GM12878 (cell line): ENCODE results near the gene TEX54. TPM values are rescaled to one million over a fixed set of nuclear protein-coding genes. Genes with fewer than 3 reads are reported as not detected.

Experiments
- ASH2L ChIP-seq: fragments of 300-600, 200-600 bp; sonication (generic); IDR thresholded peaks from 2 replicates; pipeline ENCODE4 v1.6.1; 2017; ENCODE audit warnings: low read depth, mild to moderate bottlenecking, borderline replicate concordance
- ATF3 ChIP-seq: IDR thresholded peaks from 2 replicates; pipeline ENCODE4 v1.6.1; 2011; ENCODE audit warnings: low read depth, mild to moderate bottlenecking, low read length, moderate library complexity, borderline replicate concordance; ENCODE audit errors: extremely low read depth
- CREB1 ChIP-seq: IDR thresholded peaks from 2 replicates; pipeline ENCODE4 v1.6.1; 2012; ENCODE audit warnings: low read depth, mild to moderate bottlenecking, inconsistent platforms
- CTCF ChIP-seq, 3 experiments: IDR thresholded peaks in 2 of 3; conservative IDR thresholded peaks in 1 of 3; 2 replicates each; pipeline ENCODE4 v1.5.1; 2011; ENCODE audit warnings: low read depth in 3 of 3, low read length in 3 of 3, mild to moderate bottlenecking in 3 of 3, control low read depth in 2 of 3, moderate library complexity in 2 of 3, inconsistent platforms in 1 of 3, mixed read lengths in 1 of 3; ENCODE audit not compliant: control insufficient read depth in 2 of 3, insufficient read depth in 1 of 3; ENCODE audit errors: extremely low read depth in 1 of 3
- CUX1 ChIP-seq: IDR thresholded peaks from 2 replicates; pipeline ENCODE4 v1.6.1; 2012; ENCODE audit warnings: improper control_type of control experiment, low read depth, low read length; ENCODE audit not compliant: insufficient replicate concordance
- NFYB ChIP-seq: IDR thresholded peaks from 2 replicates; pipeline ENCODE4 v1.6.1; 2011; ENCODE audit warnings: low read depth, mild to moderate bottlenecking, low read length, improper control_type of control experiment, moderate library complexity; ENCODE audit not compliant: insufficient read depth
- NR2C1 ChIP-seq: fragments of 450-650 bp; IDR thresholded peaks from 2 replicates; pipeline ENCODE4 v1.6.1; 2017; ENCODE audit warnings: antibody characterized with exemption, mild to moderate bottlenecking, moderate library complexity
- PBX3 ChIP-seq: IDR thresholded peaks from 2 replicates; pipeline ENCODE4 v1.6.1; 2011; ENCODE audit warnings: mild to moderate bottlenecking, low read depth, low read length, moderate library complexity; ENCODE audit not compliant: insufficient replicate concordance
- POLR2AphosphoS2 ChIP-seq: IDR thresholded peaks from 2 replicates; pipeline ENCODE4 v1.6.1; 2011; ENCODE audit warnings: low read depth, mild to moderate bottlenecking, low read length, improper control_type of control experiment, moderate library complexity
- POU2F2 ChIP-seq: IDR thresholded peaks from 3 replicates; pipeline ENCODE4 v1.6.1; 2011; ENCODE audit warnings: low read depth, mild to moderate bottlenecking, low read length, borderline replicate concordance
- RAD21 ChIP-seq: IDR thresholded peaks from 2 replicates; pipeline ENCODE4 v1.6.1; 2011; ENCODE audit warnings: mild to moderate bottlenecking, low read depth, low read length, moderate library complexity; ENCODE audit not compliant: insufficient read depth
- SMARCA5 ChIP-seq: fragments of 450-650 bp; IDR thresholded peaks from 2 replicates; pipeline ENCODE4 v1.6.1; 2017; ENCODE audit warnings: mild to moderate bottlenecking
- STAT3 ChIP-seq: IDR thresholded peaks from 2 replicates; pipeline ENCODE4 v1.6.1; 2011; ENCODE audit warnings: low read depth, low read length, improper control_type of control experiment
- SUPT20H ChIP-seq: IDR thresholded peaks from 2 replicates; pipeline ENCODE4 v1.6.1; 2011; ENCODE audit warnings: low read depth, mild to moderate bottlenecking, low read length, moderate library complexity, borderline replicate concordance; ENCODE audit not compliant: control insufficient read depth
- TCF3 ChIP-seq: IDR thresholded peaks from 2 replicates; pipeline ENCODE4 v1.6.1; 2012; ENCODE audit warnings: low read depth, mild to moderate bottlenecking, low read length, borderline replicate concordance; ENCODE audit not compliant: insufficient read depth
- USF2 ChIP-seq: IDR thresholded peaks from 2 replicates; pipeline ENCODE4 v1.6.1; 2011; ENCODE audit warnings: low read depth, low read length, improper control_type of control experiment, borderline replicate concordance
- polyA plus RNA-seq, 11 experiments: library from polyadenylated mRNA; depleted of rRNA in 4 of 11; unstranded in 6 of 11; stranded (reverse) in 5 of 11; fragments of >200 nt; fragmentation: Nextera tagmentation in 4 of 11; fragmentation: Illumina TruSeq in 1 of 11; extraction: Ambion mirVana in 4 of 11; extraction: Trizol in 1 of 11; gene quantifications; 1 replicate in 1 of 11; 2 replicates in 10 of 11; pipeline versions ENCODE4 v1.2.1 to v1.2.3, GENCODE V29; 2011 to 2016; ENCODE audit warnings: inconsistent platforms in 2 of 11, missing spikeins in 2 of 11, low read depth in 1 of 11
- total RNA-seq, 4 experiments: library from RNA; depleted of rRNA in 3 of 4; stranded (reverse); fragments of >200 nt in 3 of 4; fragmentation: Illumina TruSeq in 1 of 4; extraction: Trizol in 1 of 4; gene quantifications; 2 replicates each; pipeline versions ENCODE4 v1.2.1 to v1.2.3, GENCODE V29; 2013 to 2021

The TEX54 gene
- total and polyA plus RNA-seq, 10 of the 15 experiments (the other 5 are each of a cell fraction or from before 2014, with no cell fraction given): 0.38 to 0.68 (median 0.51) TPM; not detected in 7

GRCh38 chr11:62881579-62882430 lies 49.2 kb upstream of the TEX54 start (continued):
- no peak for TF ChIP-seq RAD21
- TF ChIP-seq PBX3: no peak
- TF ChIP-seq POU2F2: peak; percentile 26; the same call in 1 of the 3 replicates
- TF ChIP-seq TCF3: no peak
- TF ChIP-seq ASH2L: no peak
- no peak for TF ChIP-seq STAT3
- TF ChIP-seq ATF3: no peak
- TF ChIP-seq CUX1: no peak
- TF ChIP-seq SMARCA5: no peak
- TF ChIP-seq USF2: peak; percentile 11; the same call in 1 of the 2 replicates
- TF ChIP-seq CREB1: peak; percentile 46; the same call in 1 of the 2 replicates
- no peak for TF ChIP-seq POLR2AphosphoS2
- no peak for TF ChIP-seq NFYB
- no peak for TF ChIP-seq NR2C1
- no peak for TF ChIP-seq CTCF (IDR thresholded peaks at IDR 0.05 in 2 of 3, conservative IDR thresholded peaks at IDR 0.05 in 1 of 3; ENCODE audit: control insufficient read depth in 2 of 3, extremely low read depth in 1 of 3, insufficient read depth in 1 of 3, low read depth in 3 of 3, low read length in 3 of 3)
- TF ChIP-seq SUPT20H: no peak
